Spleen (tissue), 11 donors: ENCODE results near the gene PIN4. TPM values are rescaled to one million over a fixed set of nuclear protein-coding genes. Genes with fewer than 3 reads are reported as not detected.

Experiments
- DNase-seq: peaks from one replicate; pipeline ENCODE4 v3.0.0-alpha.2; 2020
- H3K27ac ChIP-seq, 8 donors: fragments of 200-600 bp; sonication (generic) in 7 of 8; 1 replicate in 4 of 8; 2 replicates in 4 of 8; pipeline versions ENCODE4 v1.5.0 to v1.8.0; 2016 to 2021; ENCODE audit warnings: inconsistent platforms in 4 of 8, mild to moderate bottlenecking in 4 of 8, moderate library complexity in 1 of 8
- H3K27me3 ChIP-seq, 7 donors: fragments of 200-600 bp; sonication (generic) in 6 of 7; replicated peaks in 1 of 7; 1 replicate in 4 of 7; 2 replicates in 3 of 7; pipeline versions ENCODE4 v1.5.0 to v1.8.0; 2016 to 2021; ENCODE audit warnings: inconsistent platforms in 3 of 7, mild to moderate bottlenecking in 1 of 7
- H3K36me3 ChIP-seq, 6 donors: fragments of 200-600 bp; sonication (generic) in 5 of 6; 1 replicate in 4 of 6; 2 replicates in 2 of 6; pipeline versions ENCODE4 v1.5.0 to v1.8.0; 2016 to 2021; ENCODE audit warnings: inconsistent platforms in 2 of 6
- H3K4me1 ChIP-seq, 6 donors: fragments of 200-600 bp; sonication (generic) in 5 of 6; 1 replicate in 3 of 6; 2 replicates in 3 of 6; pipeline versions ENCODE4 v1.5.0 to v1.8.0; 2016 to 2021; ENCODE audit warnings: inconsistent platforms in 3 of 6
- H3K4me3 ChIP-seq, 8 donors: fragments of 200-600 bp; sonication (generic) in 7 of 8; 1 replicate in 4 of 8; 2 replicates in 4 of 8; pipeline versions ENCODE4 v1.5.0 to v1.8.0; 2016 to 2021; ENCODE audit warnings: inconsistent platforms in 4 of 8, mild to moderate bottlenecking in 4 of 8, moderate library complexity in 2 of 8
- H3K9me3 ChIP-seq, 8 donors: fragments of 200-600 bp; sonication (generic) in 7 of 8; 1 replicate in 4 of 8; 2 replicates in 4 of 8; pipeline versions ENCODE4 v1.5.0 to v1.8.0; 2016 to 2021; ENCODE audit warnings: inconsistent platforms in 4 of 8
- POLR2A ChIP-seq, 3 donors: fragments of 450-650 bp; IDR thresholded peaks; one replicate each; pipeline ENCODE4 v1.5.1; 2017; ENCODE audit warnings: antibody characterized with exemption in 3 of 3, mild to moderate bottlenecking in 1 of 3
- POLR2AphosphoS5 ChIP-seq, 3 donors: sonication (generic); formaldehyde crosslinking; IDR thresholded peaks; one replicate each; pipeline ENCODE4 v1.5.1; 2017; ENCODE audit warnings: antibody characterized with exemption in 3 of 3
- WGBS, 5 donors: extraction: QIAGEN DNeasy Blood & Tissue Kit in 3 of 5; methylation state at CpG; one replicate each; pipeline versions ENCODE4 v1.1.5 to v1.1.7; 2013 to 2018; 5-methylcytosine and 5-hydroxymethylcytosine counted together
- intact Hi-C: fragments of 100-400 bp; cut with DNase I; formaldehyde crosslinking; loops from one replicate; pipeline ENCODE4 v1.15.0; 2023; ENCODE audit warnings: low total_unique reads
- polyA plus RNA-seq, 3 donors: library from polyadenylated mRNA; stranded (reverse); fragments of 200-250 nt; gene quantifications; one replicate each; pipeline ENCODE4 v1.2.1, GENCODE V29; 2013
- total RNA-seq, 7 donors: library from RNA; depleted of rRNA in 3 of 7; stranded (reverse); fragments of >200 nt in 3 of 7; fragmentation: NEBNext Ultra II Directional in 4 of 7; extraction: Animal tissue kit (Norgen Biotek cat#: 25700) in 4 of 7; gene quantifications; one replicate each; pipeline versions ENCODE4 v1.1.0 to v1.2.1, GENCODE V29; 2016 to 2021
- TF ChIP-seq, protein P1 (sequence below), 11 experiments: fragments of 200-600 bp in 7 of 11; fragments of 450-650 bp in 4 of 11; sonication (generic) in 4 of 11; IDR thresholded peaks in 8 of 11; conservative IDR thresholded peaks in 3 of 11; 1 replicate in 7 of 11; 2 replicates in 4 of 11; pipeline versions ENCODE4 v1.4.0 to v1.8.0; 2016 to 2021; ENCODE audit warnings: antibody characterized with exemption in 11 of 11, inconsistent platforms in 4 of 11, mild to moderate bottlenecking in 1 of 11
- donor health status: healthy with polysubstance abuse.
- donor health status: DM: no; HTN: no; CAD: no; lungs with moderate emphysema.
- donor health status: DM: no; HTN: no; CAD: no.
- donor health status: Bipolar disorder and iron deficiency.
- donor health status: healthy.
- donor health status: DM: no; HTN: no; CAD: no.
- donor health status: DM: yes; HTN: yes; CAD: no.

PIN4 gene
- total and polyA plus RNA-seq, 10 donors, result 6.0 to 22.0 (median 10.8) TPM

DNA sequence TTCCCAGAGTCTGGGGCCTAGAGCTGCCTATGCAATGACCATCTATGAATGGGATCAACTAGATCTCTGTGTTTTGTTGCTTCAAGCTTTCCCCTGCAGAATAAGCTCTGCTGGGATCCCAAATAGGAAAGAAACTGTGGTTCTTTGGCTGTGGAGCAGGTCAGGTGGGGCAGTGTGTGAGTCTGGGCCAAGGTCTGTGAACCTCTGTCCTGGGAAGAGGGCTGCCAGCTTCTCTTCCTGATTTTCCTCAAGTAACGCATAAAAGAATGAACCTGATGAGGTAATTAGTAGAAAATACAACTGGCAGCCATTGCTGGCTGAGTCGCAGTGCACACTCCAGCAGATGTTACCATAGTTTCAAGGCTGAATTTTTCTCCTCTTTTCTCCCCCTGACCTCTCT is 4.6 kb upstream of the PIN4 start:
- TF ChIP-seq POLR2AphosphoS5 (IDR thresholded peaks at IDR 0.05) (no peak), POLR2A (IDR thresholded peaks at IDR 0.05) (no peak)
- TF ChIP-seq, protein P1, sequence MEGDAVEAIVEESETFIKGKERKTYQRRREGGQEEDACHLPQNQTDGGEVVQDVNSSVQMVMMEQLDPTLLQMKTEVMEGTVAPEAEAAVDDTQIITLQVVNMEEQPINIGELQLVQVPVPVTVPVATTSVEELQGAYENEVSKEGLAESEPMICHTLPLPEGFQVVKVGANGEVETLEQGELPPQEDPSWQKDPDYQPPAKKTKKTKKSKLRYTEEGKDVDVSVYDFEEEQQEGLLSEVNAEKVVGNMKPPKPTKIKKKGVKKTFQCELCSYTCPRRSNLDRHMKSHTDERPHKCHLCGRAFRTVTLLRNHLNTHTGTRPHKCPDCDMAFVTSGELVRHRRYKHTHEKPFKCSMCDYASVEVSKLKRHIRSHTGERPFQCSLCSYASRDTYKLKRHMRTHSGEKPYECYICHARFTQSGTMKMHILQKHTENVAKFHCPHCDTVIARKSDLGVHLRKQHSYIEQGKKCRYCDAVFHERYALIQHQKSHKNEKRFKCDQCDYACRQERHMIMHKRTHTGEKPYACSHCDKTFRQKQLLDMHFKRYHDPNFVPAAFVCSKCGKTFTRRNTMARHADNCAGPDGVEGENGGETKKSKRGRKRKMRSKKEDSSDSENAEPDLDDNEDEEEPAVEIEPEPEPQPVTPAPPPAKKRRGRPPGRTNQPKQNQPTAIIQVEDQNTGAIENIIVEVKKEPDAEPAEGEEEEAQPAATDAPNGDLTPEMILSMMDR (IDR thresholded peaks at IDR 0.05 in 8 of 11, conservative IDR thresholded peaks at IDR 0.05 in 3 of 11), result no peak
- intact Hi-C loops, result no loop called here
- WGBS, 5 donors, result 71 to 87% (median 75%) methylated on average over 2 of the region's 2 CpGs

DNA sequence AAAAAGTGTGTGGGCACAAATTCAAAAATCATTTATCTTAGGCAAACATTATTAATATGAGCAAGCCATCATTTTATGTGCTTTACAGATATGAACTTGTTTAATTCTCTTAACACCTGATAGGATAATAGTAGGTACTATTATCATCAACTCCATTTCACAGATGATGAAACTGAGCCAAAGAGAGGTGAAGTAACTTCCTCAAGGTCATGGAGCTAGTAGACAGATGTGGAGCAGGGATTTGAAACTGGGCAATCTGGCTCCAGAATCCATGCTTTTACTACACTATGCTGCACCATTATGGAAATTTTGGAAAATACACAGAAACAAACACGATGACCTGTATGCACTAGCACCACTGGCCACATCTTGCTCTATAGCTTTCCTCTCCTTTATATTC is 1.0 kb upstream of the PIN4 start:
- TF ChIP-seq, protein P1 (IDR thresholded peaks at IDR 0.05 in 8 of 11, conservative IDR thresholded peaks at IDR 0.05 in 3 of 11), result no peak
- TF ChIP-seq POLR2AphosphoS5 (IDR thresholded peaks at IDR 0.05) (no peak), POLR2A (IDR thresholded peaks at IDR 0.05) (no peak)
- no peak for DNase-seq
- Histone ChIP-seq H3K4me1 (peaks cover 6 to 35% (median 18%) of the 10 kb centered on the region in 6 donors), H3K4me3 (peak overlapping the region in 5 of 8 donors; percentile 50 to 86 (median 56)), H3K36me3 (no peaks in the 10 kb centered on the region), H3K27ac (peak overlapping the region; percentile 74 to 91 (median 86)), H3K9me3 (no peaks in the 10 kb centered on the region), H3K27me3 (no peaks in the 10 kb centered on the region)
- intact Hi-C loops, result no loop called here
- WGBS, 5 donors, result 23 to 58% (median 41%) methylated on average over 1 of the region's 1 CpG

More for the DNA sequence above, 4.6 kb upstream of the PIN4 start:
- DNase-seq, result no peak
- Histone ChIP-seq H3K4me3 (no peak overlapping the region), H3K36me3 (no peaks in the 10 kb centered on the region), H3K4me1 (peaks cover 0 to 11% (median 5%) of the 10 kb centered on the region in 6 donors), H3K27me3 (no peaks in the 10 kb centered on the region), H3K9me3 (no peaks in the 10 kb centered on the region), H3K27ac (no peak overlapping the region)

DNA sequence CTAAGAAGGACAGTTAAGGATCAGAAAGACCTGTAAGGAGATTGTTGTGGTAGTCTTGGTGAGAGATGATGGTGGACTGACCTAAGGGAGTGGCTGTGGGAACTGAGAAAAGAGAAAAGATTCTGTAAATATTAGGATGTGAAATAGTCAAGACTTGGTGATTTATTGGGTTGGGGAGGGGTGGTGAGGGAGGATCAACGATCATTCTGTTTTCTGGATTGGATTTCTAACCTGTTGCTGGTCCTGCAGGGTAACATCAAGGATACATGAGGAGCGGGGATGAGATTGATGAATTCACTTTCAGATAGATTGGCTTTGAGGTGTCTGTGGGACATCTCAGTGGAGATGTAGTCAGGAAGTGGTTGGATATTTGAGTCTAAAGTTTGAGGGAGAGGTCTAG is 1.4 kb downstream of the PIN4 start:
- TF ChIP-seq, protein P1 (IDR thresholded peaks at IDR 0.05 in 8 of 11, conservative IDR thresholded peaks at IDR 0.05 in 3 of 11), result no peak
- TF ChIP-seq POLR2AphosphoS5 (IDR thresholded peaks at IDR 0.05) (no peak), POLR2A (IDR thresholded peaks at IDR 0.05) (no peak)
- DNase-seq, result no peak
- H3K27ac ChIP-seq, result no peak overlapping the region
- H3K9me3 ChIP-seq, result no peaks in the 10 kb centered on the region
- peaks cover 0 to 18% (median 4%) of the 10 kb centered on the region in 6 donors for H3K36me3 ChIP-seq
- H3K27me3 ChIP-seq, result no peaks in the 10 kb centered on the region
- H3K4me3 ChIP-seq, result peak overlapping the region in 2 of 8 donors; percentile 83 to 86
- intact Hi-C loops, result no loop called here
- WGBS, 5 donors, result 73 to 97% (median 88%) methylated on average over 2 of the region's 2 CpGs
- H3K4me1 ChIP-seq, result peaks cover 6 to 35% (median 18%) of the 10 kb centered on the region in 6 donors

DNA sequence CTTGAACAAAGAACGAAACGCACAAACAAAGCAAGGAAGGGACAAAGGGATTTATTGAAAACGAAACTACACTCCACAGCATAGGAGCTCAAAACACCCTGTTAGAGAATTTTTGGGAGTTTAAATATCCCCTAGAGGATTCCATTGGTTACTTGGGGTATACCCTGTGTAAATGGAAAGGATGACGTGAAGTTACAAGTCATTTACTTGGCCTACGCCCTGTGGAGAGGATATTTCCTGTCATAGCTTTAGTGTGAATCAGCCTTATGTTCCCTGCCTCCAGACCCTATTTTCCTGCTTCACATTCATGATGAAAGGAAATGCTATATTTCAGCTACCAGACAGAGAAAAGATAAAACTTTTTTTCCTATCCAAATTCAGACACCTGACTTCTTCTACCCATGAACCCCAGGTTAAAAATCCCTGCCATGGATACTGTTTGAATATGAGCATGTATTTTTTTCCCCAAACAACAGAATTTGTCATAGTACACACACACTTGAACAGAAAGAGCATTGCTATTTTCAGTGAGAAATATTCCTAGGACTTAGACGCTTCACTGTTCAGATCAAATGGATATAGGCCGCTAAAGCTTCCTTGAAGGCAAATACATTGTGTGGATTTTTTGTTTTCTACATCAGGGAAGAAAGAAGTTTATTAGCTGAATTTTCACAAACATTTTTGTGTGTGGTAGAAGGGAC is 20.4 kb downstream of the PIN4 start:
- intact Hi-C loops, result no loop called here
- Histone ChIP-seq H3K4me3 (no peak overlapping the region), H3K4me1 (no peaks in the 10 kb centered on the region), H3K27ac (peak overlapping the region in 4 of 8 donors; percentile 7 to 50 (median 40)), H3K9me3 (no peaks in the 10 kb centered on the region), H3K36me3 (peaks cover 0 to 77% (median 16%) of the 10 kb centered on the region in 6 donors), H3K27me3 (no peaks in the 10 kb centered on the region)
- 60 to 92% (median 74%) methylated on average over 7 of the region's 7 CpGs for WGBS, 5 donors
- TF ChIP-seq, protein P1 (IDR thresholded peaks at IDR 0.05 in 8 of 11, conservative IDR thresholded peaks at IDR 0.05 in 3 of 11), result no peak
- TF ChIP-seq POLR2AphosphoS5 (IDR thresholded peaks at IDR 0.05) (peak in 1 of 3 donors; percentile 14), POLR2A (IDR thresholded peaks at IDR 0.05) (no peak)
- no peak for DNase-seq
